H9 (cell line): Measurements from ENCODE around the gene TMEM163. TPM values are rescaled to one million over a fixed set of nuclear protein-coding genes. Genes with fewer than 3 reads are reported as not detected.

Experiments used
- DNase-seq: peaks from one replicate; pipeline ENCODE4 v3.0.0-alpha.2; 2017
- H2AFZ ChIP-seq: one replicate; pipeline ENCODE4 v1.6.1; 2013; ENCODE audit warnings: mild to moderate bottlenecking, low read length, control low read depth, moderate library complexity
- H2AK5ac ChIP-seq: 2 replicates; pipeline ENCODE4 v1.6.1; 2013; ENCODE audit warnings: low read length, control low read depth, mixed read lengths; ENCODE audit not compliant: insufficient read length
- H2BK120ac ChIP-seq: one replicate; pipeline ENCODE4 v1.6.1; 2013; ENCODE audit warnings: low read depth, mild to moderate bottlenecking, low read length, control low read depth, inconsistent platforms; ENCODE audit not compliant: poor library complexity, severe bottlenecking
- H2BK12ac ChIP-seq: 2 replicates; pipeline ENCODE4 v1.6.1; 2013; ENCODE audit warnings: low read length, control low read depth, mixed read lengths, low read depth; ENCODE audit not compliant: insufficient read length
- H2BK15ac ChIP-seq: 2 replicates; pipeline ENCODE4 v1.6.1; 2013; ENCODE audit warnings: low read depth, low read length, control low read depth
- H2BK20ac ChIP-seq: one replicate; pipeline ENCODE4 v1.6.1; 2013; ENCODE audit warnings: low read depth, mild to moderate bottlenecking, low read length, control low read depth, inconsistent platforms; ENCODE audit not compliant: poor library complexity, severe bottlenecking
- H2BK5ac ChIP-seq: 2 replicates; pipeline ENCODE4 v1.6.1; 2013; ENCODE audit warnings: low read length, control low read depth, mixed read lengths; ENCODE audit not compliant: insufficient read length
- H3K14ac ChIP-seq: 2 replicates; pipeline ENCODE4 v1.6.1; 2013; ENCODE audit warnings: low read length, control low read depth; ENCODE audit not compliant: insufficient read depth
- H3K18ac ChIP-seq: 2 replicates; pipeline ENCODE4 v1.6.1; 2013; ENCODE audit warnings: low read depth, mild to moderate bottlenecking, mixed read lengths, low read length, control low read depth; ENCODE audit not compliant: insufficient read length
- H3K23ac ChIP-seq: 2 replicates; pipeline ENCODE4 v1.6.1; 2013; ENCODE audit warnings: low read length, control low read depth, mixed read lengths, low read depth; ENCODE audit not compliant: insufficient read length
- H3K23me2 ChIP-seq: 2 replicates; pipeline ENCODE4 v1.6.1; 2013; ENCODE audit warnings: low read depth, mild to moderate bottlenecking, mixed read lengths, low read length, control low read depth; ENCODE audit not compliant: insufficient read length, poor library complexity, severe bottlenecking
- H3K27ac ChIP-seq: 2 replicates; pipeline ENCODE4 v1.5.1; 2013; ENCODE audit warnings: low read length, control low read depth, mixed read lengths, low read depth; ENCODE audit not compliant: insufficient read length
- H3K27me3 ChIP-seq: 2 replicates; pipeline ENCODE4 v1.6.1; 2013; ENCODE audit warnings: low read length, control low read depth, inconsistent platforms; ENCODE audit not compliant: insufficient read depth
- H3K4ac ChIP-seq: 2 replicates; pipeline ENCODE4 v1.6.1; 2013; ENCODE audit warnings: low read depth, mild to moderate bottlenecking, control low read depth, inconsistent platforms, low read length, moderate library complexity
- H3K4me1 ChIP-seq: 2 replicates; pipeline ENCODE4 v1.6.1; 2013; ENCODE audit warnings: low read length, control low read depth, inconsistent platforms; ENCODE audit not compliant: insufficient read depth
- H3K4me2 ChIP-seq: 2 replicates; pipeline ENCODE4 v1.6.1; 2013; ENCODE audit warnings: low read length, control low read depth, mixed read lengths; ENCODE audit not compliant: insufficient read length, insufficient read depth
- H3K56ac ChIP-seq: 2 replicates; pipeline ENCODE4 v1.6.1; 2013; ENCODE audit warnings: low read depth, mild to moderate bottlenecking, mixed read lengths, low read length, control low read depth; ENCODE audit not compliant: insufficient read length
- H3K79me1 ChIP-seq: 2 replicates; pipeline ENCODE4 v1.6.1; 2013; ENCODE audit warnings: low read depth, mild to moderate bottlenecking, moderate library complexity, low read length, control low read depth, inconsistent platforms; ENCODE audit not compliant: insufficient read depth, poor library complexity, severe bottlenecking
- H3K79me2 ChIP-seq: 2 replicates; pipeline ENCODE4 v1.6.1; 2013; ENCODE audit warnings: low read length, control low read depth, inconsistent platforms; ENCODE audit not compliant: insufficient read depth
- H3K9ac ChIP-seq: 2 replicates; pipeline ENCODE4 v1.6.1; 2013; ENCODE audit warnings: low read length, control low read depth, mixed read lengths; ENCODE audit not compliant: insufficient read length; ENCODE audit errors: extremely low read depth
- H3K9me3 ChIP-seq: one replicate; pipeline ENCODE4 v1.6.1; 2013; ENCODE audit warnings: low read depth, low read length, inconsistent platforms; ENCODE audit not compliant: control insufficient read depth
- H3T11ph ChIP-seq: one replicate; pipeline ENCODE4 v1.6.1; 2013; ENCODE audit warnings: mild to moderate bottlenecking, low read length, control low read depth, inconsistent platforms
- H4K20me1 ChIP-seq: one replicate; pipeline ENCODE4 v1.6.1; 2013; ENCODE audit not compliant: control insufficient read depth, insufficient read length, insufficient read depth
- H4K5ac ChIP-seq: 2 replicates; pipeline ENCODE4 v1.6.1; 2013; ENCODE audit warnings: low read depth, mild to moderate bottlenecking, mixed read lengths, low read length, control low read depth; ENCODE audit not compliant: insufficient read length
- H4K8ac ChIP-seq: replicated peaks from 2 replicates; pipeline ENCODE4 v1.6.1; 2013; ENCODE audit warnings: low read length, control low read depth, mixed read lengths, low read depth; ENCODE audit not compliant: insufficient read length
- H4K91ac ChIP-seq: 2 replicates; pipeline ENCODE4 v1.6.1; 2013; ENCODE audit warnings: low read depth, mild to moderate bottlenecking, moderate library complexity, mixed read lengths, low read length, control low read depth; ENCODE audit not compliant: insufficient read length
- H3K27ac Mint-ChIP-seq, 3 experiments: 2 replicates in 2 of 3; 3 replicates in 1 of 3; pipeline ENCODE4 v1.8.0; 2020 to 2021; ENCODE audit warnings: mixed read lengths in 3 of 3, mild to moderate bottlenecking in 1 of 3, moderate library complexity in 1 of 3
- H3K27me3 Mint-ChIP-seq: 2 replicates; pipeline ENCODE4 v1.8.0; 2021; ENCODE audit warnings: low read depth, mild to moderate bottlenecking, moderate library complexity, mixed read lengths
- H3K36me3 Mint-ChIP-seq, 3 experiments: 2 replicates in 2 of 3; 3 replicates in 1 of 3; pipeline ENCODE4 v1.8.0; 2020 to 2021; ENCODE audit warnings: low read depth in 3 of 3, mixed read lengths in 3 of 3; ENCODE audit not compliant: insufficient read depth in 1 of 3
- H3K4me1 Mint-ChIP-seq, 2 experiments: 2 replicates each; pipeline ENCODE4 v1.8.0; 2020; ENCODE audit warnings: mixed read lengths in 2 of 2
- H3K4me3 Mint-ChIP-seq, 2 experiments: 2 replicates in 1 of 2; 3 replicates in 1 of 2; pipeline ENCODE4 v1.8.0; 2020 to 2021; ENCODE audit warnings: mild to moderate bottlenecking in 2 of 2, mixed read lengths in 2 of 2, moderate library complexity in 1 of 2
- H3K9me3 Mint-ChIP-seq, 2 experiments: 2 replicates in 1 of 2; 3 replicates in 1 of 2; pipeline ENCODE4 v1.8.0; 2020; ENCODE audit warnings: mild to moderate bottlenecking in 2 of 2, mixed read lengths in 2 of 2, moderate library complexity in 1 of 2
- CTCF ChIP-seq: fragments of 200-600 bp; sonication (generic); conservative IDR thresholded peaks from 3 replicates; pipeline ENCODE4 v1.8.0; 2021; ENCODE audit warnings: antibody characterized with exemption, mild to moderate bottlenecking
- WGBS: extraction: QIAGEN DNeasy Blood & Tissue Kit; methylation state at CpG from one replicate; pipeline ENCODE4 v1.1.7; 2013; ENCODE audit warnings: missing lambda C conversion rate, low lambda C conversion rate, mixed read lengths; ENCODE audit not compliant: insufficient read length; ENCODE audit errors: extremely low coverage; 5-methylcytosine and 5-hydroxymethylcytosine counted together
- total RNA-seq: library from RNA; stranded (reverse); gene quantifications from 2 replicates; pipeline ENCODE4 v1.2.1, GENCODE V29; 2021

The TMEM163 gene
- total RNA-seq, 1 experiment from 2014 or later, result 0.39 TPM

- WGBS, result no CpG with 5 or more reads among the region's 2 CpGs
Measured at GRCh38 chr2:134639265-134639664, 79.5 kb downstream of the TMEM163 start.

More at GRCh38 chr2:134639265-134639664, 79.5 kb downstream of the TMEM163 start:
- H4K20me1 ChIP-seq, result no peaks in the 10 kb centered on the region
- no peak overlapping the region for H2AK5ac ChIP-seq
- H3K9ac ChIP-seq, result no peak overlapping the region
- H3K27ac ChIP-seq, result no peak overlapping the region
- no peaks in the 10 kb centered on the region for H3K9me3 ChIP-seq
- H3K56ac ChIP-seq, result no peak overlapping the region
- Mint-ChIP-seq H3K4me1 (no peaks in the 10 kb centered on the region; a peak in 1 of 4 replicates), H3K27ac (no peak overlapping the region), H3K36me3 (no peaks in the 10 kb centered on the region), H3K27me3 (no peaks in the 10 kb centered on the region; the same call in 1 of the 2 replicates), H3K9me3 (no peaks in the 10 kb centered on the region), H3K4me3 (no peak overlapping the region)
- no peak overlapping the region for H3K4ac ChIP-seq
- no peak for DNase-seq
- H2BK20ac ChIP-seq, result no peak overlapping the region
- H2AFZ ChIP-seq, result no peak overlapping the region
- H2BK120ac ChIP-seq, result no peak overlapping the region
- no peak overlapping the region for H3K18ac ChIP-seq
- H3T11ph ChIP-seq, result no peak overlapping the region
- no peaks in the 10 kb centered on the region for H3K79me2 ChIP-seq
- H3K23ac ChIP-seq, result no peak overlapping the region
- H3K79me1 ChIP-seq, result no peaks in the 10 kb centered on the region
- H3K14ac ChIP-seq, result no peak overlapping the region
- no peak overlapping the region for H4K5ac ChIP-seq
- H4K91ac ChIP-seq, result no peak overlapping the region
- no peak overlapping the region for H2BK12ac ChIP-seq
- H3K23me2 ChIP-seq, result no peaks in the 10 kb centered on the region
- no peak overlapping the region for H2BK5ac ChIP-seq
- no peak for TF ChIP-seq CTCF
- no peak overlapping the region for H2BK15ac ChIP-seq
- no peak overlapping the region for H4K8ac ChIP-seq
- no peak overlapping the region for H3K4me2 ChIP-seq
- no peaks in the 10 kb centered on the region for H3K27me3 ChIP-seq
- H3K4me1 ChIP-seq, result no peaks in the 10 kb centered on the region
